Esophagus muscularis mucosa (tissue), 4 donors: ENCODE measurements around the gene GLRA3. TPM values are rescaled to one million over a fixed set of nuclear protein-coding genes. Genes with fewer than 3 reads are reported as not detected.

Source experiments
- DNase-seq: peaks from one replicate; pipeline ENCODE4 v3.0.0-alpha.2; 2017; ENCODE audit errors: extremely low spot score
- H3K27ac ChIP-seq, 4 donors: fragments of 200-600 bp; sonication (generic); replicated peaks in 1 of 4; 1 replicate in 3 of 4; 2 replicates in 1 of 4; pipeline ENCODE4 v1.5.1; 2016 to 2019; ENCODE audit warnings: mild to moderate bottlenecking in 1 of 4
- H3K27me3 ChIP-seq, 4 donors: fragments of 200-600 bp; sonication (generic); one replicate each; pipeline versions ENCODE4 v1.5.1 to v1.6.0; 2016 to 2019
- H3K36me3 ChIP-seq, 4 donors: fragments of 200-600 bp; sonication (generic); one replicate each; pipeline ENCODE4 v1.5.1; 2016 to 2019
- H3K4me1 ChIP-seq, 4 donors: fragments of 200-600 bp; sonication (generic); one replicate each; pipeline ENCODE4 v1.5.1; 2016 to 2019
- H3K4me3 ChIP-seq, 4 donors: fragments of 200-600 bp; sonication (generic); 1 replicate in 2 of 4; 2 replicates in 2 of 4; pipeline ENCODE4 v1.5.1; 2016 to 2019; ENCODE audit warnings: mild to moderate bottlenecking in 4 of 4, moderate library complexity in 1 of 4
- H3K9me3 ChIP-seq, 4 donors: fragments of 200-600 bp; sonication (generic); 1 replicate in 3 of 4; 2 replicates in 1 of 4; pipeline ENCODE4 v1.5.1; 2016 to 2019
- CTCF ChIP-seq, 3 experiments: fragments of 200-600 bp in 2 of 3; fragments of 450-650 bp in 1 of 3; sonication (generic) in 2 of 3; IDR thresholded peaks; one replicate each; pipeline ENCODE4 v1.5.1; 2017 to 2019; ENCODE audit warnings: antibody characterized with exemption in 3 of 3, mild to moderate bottlenecking in 2 of 3, moderate library complexity in 1 of 3
- EP300 ChIP-seq: sonication (generic); formaldehyde crosslinking; IDR thresholded peaks from one replicate; pipeline ENCODE4 v1.6.1; 2017; ENCODE audit warnings: antibody characterized with exemption
- POLR2A ChIP-seq: fragments of 450-650 bp; IDR thresholded peaks from one replicate; pipeline ENCODE4 v1.6.1; 2017; ENCODE audit warnings: antibody characterized with exemption, moderate library complexity, mild to moderate bottlenecking, low read depth
- POLR2AphosphoS5 ChIP-seq, 2 donors: sonication (generic); formaldehyde crosslinking; IDR thresholded peaks; one replicate each; pipeline ENCODE4 v1.6.1; 2017; ENCODE audit warnings: antibody characterized with exemption in 2 of 2
- WGBS: methylation state at CpG from one replicate; pipeline ENCODE4 v1.1.5; 2018; 5-methylcytosine and 5-hydroxymethylcytosine counted together
- intact Hi-C: fragments of 100-400 bp; cut with DNase I; formaldehyde crosslinking; loops from one replicate; pipeline ENCODE4 v1.15.1; 2023
- total RNA-seq, 4 donors: library from RNA; depleted of rRNA; stranded (reverse); fragments of >200 nt; gene quantifications; one replicate each; pipeline versions ENCODE4 v1.1.0 to v1.2.1, GENCODE V29; 2016

The GLRA3 gene
- total RNA-seq, 4 donors from 2014 or later, result under 0.01 to 0.39 (median 0.11) TPM; not detected in 1

DNA sequence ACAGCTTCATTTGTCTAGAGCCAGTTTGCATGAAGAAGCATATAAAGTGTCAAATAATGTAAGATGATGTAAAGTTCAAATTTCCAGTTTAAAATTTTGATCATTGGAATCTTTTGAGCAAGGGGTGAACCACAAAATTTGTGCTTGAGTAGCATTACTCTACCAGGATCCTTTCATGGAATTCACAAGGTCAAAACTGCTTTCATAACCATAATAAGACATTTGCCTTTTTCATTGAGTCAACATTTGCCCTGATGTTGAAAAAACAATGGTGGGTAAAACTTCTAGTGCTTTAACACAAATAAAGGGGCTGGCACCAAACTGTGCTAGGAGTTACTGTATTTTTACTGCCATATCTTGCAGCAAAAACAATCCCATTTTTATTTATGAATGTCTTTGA, 142.2 kb downstream of the GLRA3 start:
- DNase-seq, result no peak
- TF ChIP-seq POLR2AphosphoS5 (IDR thresholded peaks at IDR 0.05) (no peak), POLR2A (no peak), EP300 (no peak), CTCF (IDR thresholded peaks at IDR 0.05) (no peak)
- Histone ChIP-seq H3K27ac (no peak overlapping the region), H3K27me3 (no peaks in the 10 kb centered on the region), H3K4me1 (no peaks in the 10 kb centered on the region), H3K36me3 (no peaks in the 10 kb centered on the region), H3K4me3 (no peak overlapping the region), H3K9me3 (peaks cover 0 to 10% (median 3%) of the 10 kb centered on the region in 4 donors)
- intact Hi-C loops, result no loop called here

- TF ChIP-seq POLR2A (no peak), POLR2AphosphoS5 (IDR thresholded peaks at IDR 0.05) (no peak), CTCF (IDR thresholded peaks at IDR 0.05) (no peak), EP300 (no peak)
- Histone ChIP-seq H3K36me3 (no peaks in the 10 kb centered on the region), H3K9me3 (no peaks in the 10 kb centered on the region), H3K4me3 (no peak overlapping the region), H3K27me3 (no peaks in the 10 kb centered on the region), H3K27ac (no peak overlapping the region), H3K4me1 (no peaks in the 10 kb centered on the region)
- no peak for DNase-seq
- WGBS, result 79% methylated on average over 4 of the region's 4 CpGs
- intact Hi-C loops, result no loop called here
Observed at GRCh38 chr4:174681723-174682300, 147.2 kb downstream of the GLRA3 start.

- no peak overlapping the region for H3K4me3 ChIP-seq
- H3K9me3 ChIP-seq, result no peaks in the 10 kb centered on the region
- intact Hi-C loops, result no loop called here
- H3K36me3 ChIP-seq, result no peaks in the 10 kb centered on the region
- no peaks in the 10 kb centered on the region for H3K4me1 ChIP-seq
- TF ChIP-seq CTCF (IDR thresholded peaks at IDR 0.05), result no peak
- no peak for TF ChIP-seq EP300
- TF ChIP-seq POLR2AphosphoS5 (IDR thresholded peaks at IDR 0.05), result no peak
- TF ChIP-seq POLR2A, result no peak
- 90% methylated on average over 1 of the region's 1 CpG for WGBS
- DNase-seq, result no peak
- no peak overlapping the region for H3K27ac ChIP-seq
- no peaks in the 10 kb centered on the region for H3K27me3 ChIP-seq
Observed at GRCh38 chr4:174674305-174674840, 154.7 kb downstream of the GLRA3 start.

DNA sequence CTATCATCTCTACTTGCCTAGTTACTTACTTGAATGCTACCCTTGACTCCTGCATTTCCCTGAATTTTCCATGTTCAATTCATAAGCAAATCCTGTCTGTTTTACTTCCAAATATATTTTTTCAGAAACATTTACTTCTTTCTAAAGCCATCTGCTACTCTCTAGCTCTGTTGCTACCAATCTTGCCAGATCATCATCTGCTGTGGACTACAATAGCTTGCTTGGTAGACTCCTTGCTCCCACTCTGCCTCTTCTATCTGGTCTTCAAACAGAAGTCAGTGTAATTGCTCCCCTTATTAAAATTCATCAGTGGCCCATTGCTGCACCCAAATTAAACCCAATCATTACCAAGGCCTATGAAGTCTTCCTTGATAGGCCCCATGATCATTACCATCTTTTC, 155.2 kb downstream of the GLRA3 start:
- H3K27ac ChIP-seq, result no peak overlapping the region
- DNase-seq, result no peak
- H3K4me1 ChIP-seq, result no peaks in the 10 kb centered on the region
- TF ChIP-seq POLR2AphosphoS5 (IDR thresholded peaks at IDR 0.05), result no peak
- no peak for TF ChIP-seq CTCF (IDR thresholded peaks at IDR 0.05)
- TF ChIP-seq EP300, result no peak
- TF ChIP-seq POLR2A, result no peak
- no peak overlapping the region for H3K4me3 ChIP-seq
- intact Hi-C loops, result no loop called here
- no peaks in the 10 kb centered on the region for H3K9me3 ChIP-seq
- no peaks in the 10 kb centered on the region for H3K27me3 ChIP-seq
- no peaks in the 10 kb centered on the region for H3K36me3 ChIP-seq

DNA sequence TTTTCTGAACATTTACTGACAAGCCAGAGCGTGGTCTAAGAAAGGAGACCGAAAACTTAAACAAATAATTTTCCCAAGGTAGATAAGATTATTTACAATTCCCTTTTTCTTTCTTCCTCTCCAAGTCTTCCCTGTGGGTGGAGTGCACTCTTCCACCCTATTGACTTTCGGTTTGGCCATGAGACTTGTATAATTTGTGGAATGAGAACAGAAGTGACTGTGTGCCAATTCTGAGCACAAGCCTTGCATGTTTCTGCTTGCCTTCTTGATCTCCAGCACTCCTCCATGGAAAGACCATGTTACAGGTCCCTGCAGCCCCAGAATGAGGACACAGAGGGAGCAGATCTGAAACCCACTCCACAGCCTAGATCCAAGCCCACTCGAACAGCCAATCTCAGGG, 156.8 kb downstream of the GLRA3 start:
- TF ChIP-seq POLR2AphosphoS5 (IDR thresholded peaks at IDR 0.05) (no peak), EP300 (no peak), POLR2A (no peak), CTCF (IDR thresholded peaks at IDR 0.05) (no peak)
- Histone ChIP-seq H3K36me3 (no peaks in the 10 kb centered on the region), H3K4me1 (no peaks in the 10 kb centered on the region), H3K27me3 (no peaks in the 10 kb centered on the region), H3K4me3 (no peak overlapping the region), H3K27ac (no peak overlapping the region), H3K9me3 (no peaks in the 10 kb centered on the region)
- DNase-seq, result no peak
- 79% methylated on average over 4 of the region's 4 CpGs for WGBS
- intact Hi-C loops, result no loop called here
